Brain microvascular endothelial cell (primary cell): ENCODE results near the gene PPIF.

ENCODE experiments used
- DNase-seq: peaks from one replicate; pipeline ENCODE4 v3.0.0-alpha.2; 2020
- H3K27ac ChIP-seq: fragments of 250-450 bp; sonication (Bioruptor Pico); 2 replicates; pipeline ENCODE4 v1.5.1; 2020; ENCODE audit warnings: mild to moderate bottlenecking, moderate library complexity
- H3K27me3 ChIP-seq: fragments of 250-450 bp; sonication (Bioruptor Pico); replicated peaks from 2 replicates; pipeline ENCODE4 v1.5.1; 2020; ENCODE audit warnings: mild to moderate bottlenecking
- H3K36me3 ChIP-seq: fragments of 250-450 bp; sonication (Bioruptor Pico); replicated peaks from 2 replicates; pipeline ENCODE4 v1.5.1; 2020; ENCODE audit warnings: mild to moderate bottlenecking
- H3K4me3 ChIP-seq: 2 replicates; pipeline ENCODE4 v1.5.1; 2011; ENCODE audit warnings: low read depth, mild to moderate bottlenecking, control low read depth, low read length, moderate library complexity
- CTCF ChIP-seq: IDR thresholded peaks from 2 replicates; pipeline ENCODE4 v1.5.1; 2011; ENCODE audit warnings: low read depth, mild to moderate bottlenecking, moderate library complexity, low read length, control low read depth, inconsistent platforms; ENCODE audit errors: missing control alignments
- in situ Hi-C: cut with HindIII; loops from 2 replicates; pipeline ENCODE4 v1.10.0; 2017; ENCODE audit warnings: low sequenced_read_pairs, low pct_ligation_motif_present

Gene PPIF

GRCh38 chr10:79353726-79354125 lies 6.5 kb downstream of the PPIF start:
- TF ChIP-seq CTCF, result no peak
- DNase-seq, result no peak
- no peaks in the 10 kb centered on the region for H3K27me3 ChIP-seq
- H3K4me3 ChIP-seq, result no peak overlapping the region
- peaks cover 61% of the 10 kb centered on the region for H3K36me3 ChIP-seq
- no peak overlapping the region for H3K27ac ChIP-seq
- in situ Hi-C loops, result no loop called here

- H3K27ac ChIP-seq, result no peak overlapping the region
Observed at GRCh38 chr10:79354141-79354540, 6.9 kb downstream of the PPIF start.

GRCh38 chr10:79354615-79355014 lies 7.3 kb downstream of the PPIF start:
- Histone ChIP-seq H3K27ac (no peak overlapping the region), H3K27me3 (no peaks in the 10 kb centered on the region), H3K4me3 (no peak overlapping the region), H3K36me3 (peaks cover 55% of the 10 kb centered on the region)
- in situ Hi-C loops, result no loop called here
- no peak for TF ChIP-seq CTCF
- DNase-seq, result no peak

More at GRCh38 chr10:79354141-79354540, 6.9 kb downstream of the PPIF start:
- TF ChIP-seq CTCF, result no peak
- no peak for DNase-seq
- H3K27me3 ChIP-seq, result no peaks in the 10 kb centered on the region
- in situ Hi-C loops, result no loop called here
- H3K4me3 ChIP-seq, result no peak overlapping the region
- H3K36me3 ChIP-seq, result peaks cover 57% of the 10 kb centered on the region

GRCh38 chr10:79355420-79356017 lies 8.2 kb downstream of the PPIF start:
- Histone ChIP-seq H3K27ac (no peak overlapping the region), H3K4me3 (no peak overlapping the region), H3K27me3 (no peaks in the 10 kb centered on the region), H3K36me3 (peaks cover 50% of the 10 kb centered on the region)
- no peak for TF ChIP-seq CTCF
- no peak for DNase-seq
- in situ Hi-C loops, result no loop called here

- peaks cover 45% of the 10 kb centered on the region for H3K36me3 ChIP-seq
- no peak overlapping the region for H3K27ac ChIP-seq
- in situ Hi-C loops, result no loop called here
- no peak overlapping the region for H3K4me3 ChIP-seq
- TF ChIP-seq CTCF, result no peak
- no peak for DNase-seq
- H3K27me3 ChIP-seq, result no peaks in the 10 kb centered on the region
Observed at GRCh38 chr10:79356104-79356503, 8.8 kb downstream of the PPIF start.

- H3K27me3 ChIP-seq, result no peaks in the 10 kb centered on the region
- peaks cover 36% of the 10 kb centered on the region for H3K36me3 ChIP-seq
- no peak overlapping the region for H3K4me3 ChIP-seq
- H3K27ac ChIP-seq, result no peak overlapping the region
- TF ChIP-seq CTCF, result no peak
- in situ Hi-C loops, result no loop called here
- DNase-seq, result no peak
Observed at GRCh38 chr10:79357180-79357579, 9.9 kb downstream of the PPIF start.
